SK-N-SH (cell line): ENCODE data around the gene ATP11A. TPM values are rescaled to one million over a fixed set of nuclear protein-coding genes. Genes with fewer than 3 reads are reported as not detected.

Source experiments
- CTCF ChIA-PET: fragments of 300-600, 350-600 bp; formaldehyde crosslinking; extraction: SDS; loops from one replicate; lab custom pipeline; 2021; lab: Yijun Ruan, JAX
- POLR2A ChIA-PET: fragments of 350-600 bp; sonication (Branson Sonifier 250); formaldehyde crosslinking; extraction: SDS; loops from one replicate; lab custom pipeline; 2020; ENCODE audit warnings: antibody characterized with exemption, inconsistent platforms; lab: Yijun Ruan, JAX
- DNase-seq: peaks from one replicate; pipeline ENCODE4 v3.0.0; 2012
- H2AFZ ChIP-seq: fragments of 200-600 bp; sonication (generic); 2 replicates; pipeline ENCODE4 v1.8.1; 2016; ENCODE audit warnings: antibody characterized with exemption, mild to moderate bottlenecking, low read depth
- H3F3A ChIP-seq: fragments of 200-600 bp; sonication (generic); replicated peaks from 2 replicates; pipeline ENCODE3; 2016; ENCODE audit warnings: antibody characterized with exemption, mild to moderate bottlenecking; ENCODE audit not compliant: insufficient read depth
- H3K27ac ChIP-seq, 2 experiments: fragments of 200-500 bp in 1 of 2; fragments of 200-600 bp in 1 of 2; sonication (Bioruptor generic) in 1 of 2; sonication (generic), shearing (Covaris generic) in 1 of 2; 2 replicates each; pipeline versions ENCODE4 v1.5.1 to v1.6.1; 2014 to 2016; ENCODE audit warnings: low read depth in 2 of 2, inconsistent platforms in 1 of 2, low read length in 1 of 2, mild to moderate bottlenecking in 1 of 2, mixed read lengths in 1 of 2
- H3K27me3 ChIP-seq: fragments of 200-600 bp; sonication (generic), shearing (Covaris generic); 2 replicates; pipeline ENCODE4 v1.6.1; 2016; ENCODE audit warnings: mixed run types; ENCODE audit not compliant: insufficient read depth
- H3K36me3 ChIP-seq, 2 experiments: fragments of 200-500 bp in 1 of 2; fragments of 200-600 bp in 1 of 2; sonication (Bioruptor generic) in 1 of 2; sonication (generic) in 1 of 2; replicated peaks in 1 of 2; 2 replicates each; pipeline versions ENCODE3 to v1.5.1; 2014 to 2016; ENCODE audit warnings: low read length in 1 of 2, mild to moderate bottlenecking in 1 of 2; ENCODE audit not compliant: insufficient read depth in 2 of 2, control insufficient read depth in 1 of 2
- H3K4me1 ChIP-seq, 2 experiments: fragments of 200-500 bp in 1 of 2; fragments of 200-600 bp in 1 of 2; sonication (Bioruptor generic) in 1 of 2; sonication (generic), shearing (Covaris generic) in 1 of 2; 2 replicates each; pipeline versions ENCODE4 v1.5.1 to v1.6.1; 2014 to 2016; ENCODE audit warnings: low read depth in 1 of 2, low read length in 1 of 2, mixed run types in 1 of 2; ENCODE audit not compliant: insufficient read depth in 2 of 2, control insufficient read depth in 1 of 2
- H3K4me2 ChIP-seq: fragments of 200-600 bp; sonication (generic), shearing (Covaris generic); 2 replicates; pipeline ENCODE4 v1.6.1; 2017; ENCODE audit warnings: mixed run types
- H3K4me3 ChIP-seq, 2 experiments: fragments of 200-500 bp in 1 of 2; fragments of 200-600 bp in 1 of 2; sonication (Bioruptor generic) in 1 of 2; sonication (generic), shearing (Covaris generic) in 1 of 2; 2 replicates each; pipeline versions ENCODE4 v1.5.1 to v1.8.1; 2014 to 2016; ENCODE audit warnings: low read depth in 2 of 2, inconsistent platforms in 1 of 2, low read length in 1 of 2, mild to moderate bottlenecking in 1 of 2, mixed read lengths in 1 of 2, moderate library complexity in 1 of 2
- H3K79me2 ChIP-seq: fragments of 200-600 bp; sonication (generic); 2 replicates; pipeline ENCODE4 v1.8.1; 2017; ENCODE audit warnings: mild to moderate bottlenecking; ENCODE audit not compliant: insufficient read depth
- H3K9ac ChIP-seq: fragments of 200-600 bp; sonication (generic); 2 replicates; pipeline ENCODE4 v1.6.1; 2017; ENCODE audit warnings: mixed run types
- H3K9me2 ChIP-seq: fragments of 200-600 bp; sonication (generic); 2 replicates; pipeline ENCODE4 v1.6.1; 2017; ENCODE audit warnings: mixed run types
- H3K9me3 ChIP-seq: fragments of 200-600 bp; sonication (generic); 2 replicates; pipeline ENCODE4 v1.6.1; 2017; ENCODE audit warnings: mixed run types, mild to moderate bottlenecking, moderate library complexity
- H4K20me1 ChIP-seq: fragments of 200-600 bp; sonication (generic); 2 replicates; pipeline ENCODE4 v1.6.1; 2017; ENCODE audit warnings: mild to moderate bottlenecking, mixed run types; ENCODE audit not compliant: insufficient read depth
- CHD2 ChIP-seq: fragments of 150-350 bp; IDR thresholded peaks from 2 replicates; pipeline ENCODE4 v1.6.1; 2018; ENCODE audit warnings: low read length; ENCODE audit not compliant: partially characterized antibody
- ELF1 ChIP-seq: IDR thresholded peaks from 2 replicates; pipeline ENCODE4 v1.4.0; 2012
- EZH2phosphoT487 ChIP-seq: fragments of 200-600 bp; sonication (generic); IDR thresholded peaks from 2 replicates; pipeline ENCODE4 v1.6.1; 2017; ENCODE audit warnings: low read depth, mixed run types, mild to moderate bottlenecking, antibody characterized with exemption, moderate library complexity, borderline replicate concordance
- FOSL2 ChIP-seq: IDR thresholded peaks from 2 replicates; pipeline ENCODE4 v1.4.0; 2012; ENCODE audit warnings: low read depth, mild to moderate bottlenecking, moderate library complexity, borderline replicate concordance
- GATA2 ChIP-seq: sonication (generic); formaldehyde crosslinking; IDR thresholded peaks from 2 replicates; pipeline ENCODE4 v1.5.0; 2020; ENCODE audit warnings: mild to moderate bottlenecking, missing genetic modification reagents
- MXI1 ChIP-seq: IDR thresholded peaks from 2 replicates; pipeline ENCODE4 v1.6.1; 2012; ENCODE audit warnings: mild to moderate bottlenecking, low read depth, low read length, improper control_type of control experiment
- RCOR1 ChIP-seq: fragments of 150-350 bp; IDR thresholded peaks from 2 replicates; pipeline ENCODE4 v1.6.1; 2017; ENCODE audit warnings: antibody characterized with exemption, low read length
- TAF1 ChIP-seq: IDR thresholded peaks from 2 replicates; pipeline ENCODE4 v1.6.1; 2012; ENCODE audit warnings: low read depth, mild to moderate bottlenecking, low read length, moderate library complexity, borderline replicate concordance
- TEAD4 ChIP-seq: IDR thresholded peaks from 2 replicates; pipeline ENCODE4 v1.4.0; 2012; ENCODE audit warnings: mild to moderate bottlenecking, borderline replicate concordance; ENCODE audit not compliant: insufficient read depth
- YY1 ChIP-seq: IDR thresholded peaks from 2 replicates; pipeline ENCODE4 v1.4.0; 2012; ENCODE audit warnings: low read depth, mild to moderate bottlenecking
- WGBS: methylation state at CpG from one replicate; pipeline ENCODE4 v1.1.6; 2017; ENCODE audit warnings: low lambda C conversion rate; 5-methylcytosine and 5-hydroxymethylcytosine counted together
- polyA plus RNA-seq, 3 experiments: library from polyadenylated mRNA; depleted of rRNA; stranded (reverse); fragments of >200 nt; gene quantifications; 2 replicates each; pipeline ENCODE4 v1.2.3, GENCODE V29; 2012
- TF ChIP-seq, protein P1 (sequence below): IDR thresholded peaks from 2 replicates; pipeline ENCODE4 v1.4.0; 2012; ENCODE audit warnings: low read depth, borderline replicate concordance
- TF ChIP-seq, protein P2 (sequence below): fragments of 150-350 bp; IDR thresholded peaks from 2 replicates; pipeline ENCODE4 v1.6.1; 2016; ENCODE audit warnings: mild to moderate bottlenecking, low read depth, low read length
- TF ChIP-seq, protein P3 (sequence below): fragments of 150-350 bp; IDR thresholded peaks from 2 replicates; pipeline ENCODE4 v1.6.1; 2017; ENCODE audit warnings: antibody characterized with exemption, low read length, low read depth, borderline replicate concordance
- TF ChIP-seq, protein P4 (sequence below): IDR thresholded peaks from 2 replicates; pipeline ENCODE4; 2012
- TF ChIP-seq, protein P5 (sequence below): IDR thresholded peaks from 2 replicates; pipeline ENCODE4 v1.4.0; 2012; ENCODE audit warnings: low read depth
- TF ChIP-seq, protein P6 (sequence below): fragments of 200-600 bp; sonication (generic); IDR thresholded peaks from 2 replicates; pipeline ENCODE4 v1.6.1; 2017; ENCODE audit warnings: antibody characterized with exemption, mild to moderate bottlenecking, moderate library complexity
- TF ChIP-seq, protein P7 (sequence below): IDR thresholded peaks from 2 replicates; pipeline ENCODE4 v1.4.0; 2012; ENCODE audit warnings: low read depth, borderline replicate concordance

ATP11A gene
- polyA plus RNA-seq, 1 of the 3 experiments (the other 2 are of a cell fraction) = 4.1 TPM

DNA sequence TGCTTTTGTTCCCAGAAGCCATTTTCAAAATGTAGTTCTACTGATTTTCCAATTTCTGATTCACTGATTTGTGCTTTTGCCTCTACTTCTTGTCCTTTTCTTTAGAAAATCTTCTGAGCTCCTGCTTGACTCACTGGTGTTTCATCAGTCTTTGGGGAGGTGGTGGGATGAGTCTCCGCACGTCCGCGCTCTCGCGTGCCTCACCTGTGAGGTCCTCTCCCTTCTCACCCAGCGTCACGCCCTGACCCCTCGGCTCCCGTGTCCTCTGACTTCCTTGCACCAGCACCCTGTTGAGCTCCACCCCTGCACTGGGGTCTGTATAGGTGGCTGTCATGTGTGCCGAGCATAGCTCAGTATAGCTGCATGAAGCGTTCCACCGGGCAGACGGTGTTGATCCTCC is 226.5 kb downstream of the ATP11A start (continued):
- TF ChIP-seq EZH2phosphoT487 = no peak
- no peak for TF ChIP-seq ELF1

DNA sequence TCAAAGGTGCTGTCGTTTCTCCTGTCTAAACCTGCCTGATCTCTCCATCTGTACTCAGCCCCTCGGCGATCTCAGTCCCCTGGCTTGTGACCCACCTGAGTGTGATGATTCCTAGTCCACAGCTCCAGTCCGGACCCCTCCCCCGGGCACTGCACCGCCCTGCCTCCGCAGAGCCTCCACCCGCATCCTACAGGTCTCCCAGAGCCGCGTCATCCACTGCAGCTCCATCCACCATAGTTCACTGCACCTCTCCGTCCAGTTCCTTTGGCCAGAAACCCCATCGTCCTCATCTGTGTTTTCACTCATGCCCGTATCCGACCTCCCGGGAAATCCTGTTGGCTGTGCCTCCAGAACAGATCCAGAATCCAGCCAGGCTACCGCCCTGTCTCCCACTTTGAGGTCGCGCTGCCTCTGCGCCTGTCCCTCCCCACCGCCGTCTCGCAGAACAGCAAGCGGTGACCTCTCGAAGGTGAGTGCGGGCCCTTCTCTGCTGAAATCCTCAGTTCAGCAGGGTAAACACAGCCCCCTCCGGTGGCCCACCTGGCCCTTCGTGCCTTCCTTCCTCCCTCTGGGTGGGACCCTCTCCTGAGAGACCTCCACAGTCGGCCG is 227.3 kb downstream of the ATP11A start:
- H3K4me3 ChIP-seq = no peak overlapping the region
- no peaks in the 10 kb centered on the region for H3K36me3 ChIP-seq
- no peaks in the 10 kb centered on the region for H3K79me2 ChIP-seq
- H3K9ac ChIP-seq = no peak overlapping the region
- DNase-seq = no peak
- H3K4me2 ChIP-seq = no peak overlapping the region
- TF ChIP-seq YY1 (no peak), TEAD4 (no peak), GATA2 (no peak), FOSL2 (no peak), CHD2 (no peak), RCOR1 (no peak), MXI1 (no peak), ELF1 (no peak), TAF1 (no peak)
- TF ChIP-seq, protein P1, sequence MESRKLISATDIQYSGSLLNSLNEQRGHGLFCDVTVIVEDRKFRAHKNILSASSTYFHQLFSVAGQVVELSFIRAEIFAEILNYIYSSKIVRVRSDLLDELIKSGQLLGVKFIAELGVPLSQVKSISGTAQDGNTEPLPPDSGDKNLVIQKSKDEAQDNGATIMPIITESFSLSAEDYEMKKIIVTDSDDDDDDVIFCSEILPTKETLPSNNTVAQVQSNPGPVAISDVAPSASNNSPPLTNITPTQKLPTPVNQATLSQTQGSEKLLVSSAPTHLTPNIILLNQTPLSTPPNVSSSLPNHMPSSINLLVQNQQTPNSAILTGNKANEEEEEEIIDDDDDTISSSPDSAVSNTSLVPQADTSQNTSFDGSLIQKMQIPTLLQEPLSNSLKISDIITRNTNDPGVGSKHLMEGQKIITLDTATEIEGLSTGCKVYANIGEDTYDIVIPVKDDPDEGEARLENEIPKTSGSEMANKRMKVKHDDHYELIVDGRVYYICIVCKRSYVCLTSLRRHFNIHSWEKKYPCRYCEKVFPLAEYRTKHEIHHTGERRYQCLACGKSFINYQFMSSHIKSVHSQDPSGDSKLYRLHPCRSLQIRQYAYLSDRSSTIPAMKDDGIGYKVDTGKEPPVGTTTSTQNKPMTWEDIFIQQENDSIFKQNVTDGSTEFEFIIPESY = no peak
- TF ChIP-seq, protein P2, sequence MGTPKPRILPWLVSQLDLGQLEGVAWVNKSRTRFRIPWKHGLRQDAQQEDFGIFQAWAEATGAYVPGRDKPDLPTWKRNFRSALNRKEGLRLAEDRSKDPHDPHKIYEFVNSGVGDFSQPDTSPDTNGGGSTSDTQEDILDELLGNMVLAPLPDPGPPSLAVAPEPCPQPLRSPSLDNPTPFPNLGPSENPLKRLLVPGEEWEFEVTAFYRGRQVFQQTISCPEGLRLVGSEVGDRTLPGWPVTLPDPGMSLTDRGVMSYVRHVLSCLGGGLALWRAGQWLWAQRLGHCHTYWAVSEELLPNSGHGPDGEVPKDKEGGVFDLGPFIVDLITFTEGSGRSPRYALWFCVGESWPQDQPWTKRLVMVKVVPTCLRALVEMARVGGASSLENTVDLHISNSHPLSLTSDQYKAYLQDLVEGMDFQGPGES = no peak
- TF ChIP-seq, protein P3, sequence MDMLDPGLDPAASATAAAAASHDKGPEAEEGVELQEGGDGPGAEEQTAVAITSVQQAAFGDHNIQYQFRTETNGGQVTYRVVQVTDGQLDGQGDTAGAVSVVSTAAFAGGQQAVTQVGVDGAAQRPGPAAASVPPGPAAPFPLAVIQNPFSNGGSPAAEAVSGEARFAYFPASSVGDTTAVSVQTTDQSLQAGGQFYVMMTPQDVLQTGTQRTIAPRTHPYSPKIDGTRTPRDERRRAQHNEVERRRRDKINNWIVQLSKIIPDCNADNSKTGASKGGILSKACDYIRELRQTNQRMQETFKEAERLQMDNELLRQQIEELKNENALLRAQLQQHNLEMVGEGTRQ = no peak
- TF ChIP-seq, protein P4, sequence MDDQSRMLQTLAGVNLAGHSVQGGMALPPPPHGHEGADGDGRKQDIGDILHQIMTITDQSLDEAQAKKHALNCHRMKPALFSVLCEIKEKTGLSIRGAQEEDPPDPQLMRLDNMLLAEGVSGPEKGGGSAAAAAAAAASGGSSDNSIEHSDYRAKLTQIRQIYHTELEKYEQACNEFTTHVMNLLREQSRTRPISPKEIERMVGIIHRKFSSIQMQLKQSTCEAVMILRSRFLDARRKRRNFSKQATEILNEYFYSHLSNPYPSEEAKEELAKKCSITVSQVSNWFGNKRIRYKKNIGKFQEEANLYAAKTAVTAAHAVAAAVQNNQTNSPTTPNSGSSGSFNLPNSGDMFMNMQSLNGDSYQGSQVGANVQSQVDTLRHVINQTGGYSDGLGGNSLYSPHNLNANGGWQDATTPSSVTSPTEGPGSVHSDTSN = no peak
- TF ChIP-seq, protein P5, sequence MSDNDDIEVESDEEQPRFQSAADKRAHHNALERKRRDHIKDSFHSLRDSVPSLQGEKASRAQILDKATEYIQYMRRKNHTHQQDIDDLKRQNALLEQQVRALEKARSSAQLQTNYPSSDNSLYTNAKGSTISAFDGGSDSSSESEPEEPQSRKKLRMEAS = no peak
- TF ChIP-seq, protein P6, sequence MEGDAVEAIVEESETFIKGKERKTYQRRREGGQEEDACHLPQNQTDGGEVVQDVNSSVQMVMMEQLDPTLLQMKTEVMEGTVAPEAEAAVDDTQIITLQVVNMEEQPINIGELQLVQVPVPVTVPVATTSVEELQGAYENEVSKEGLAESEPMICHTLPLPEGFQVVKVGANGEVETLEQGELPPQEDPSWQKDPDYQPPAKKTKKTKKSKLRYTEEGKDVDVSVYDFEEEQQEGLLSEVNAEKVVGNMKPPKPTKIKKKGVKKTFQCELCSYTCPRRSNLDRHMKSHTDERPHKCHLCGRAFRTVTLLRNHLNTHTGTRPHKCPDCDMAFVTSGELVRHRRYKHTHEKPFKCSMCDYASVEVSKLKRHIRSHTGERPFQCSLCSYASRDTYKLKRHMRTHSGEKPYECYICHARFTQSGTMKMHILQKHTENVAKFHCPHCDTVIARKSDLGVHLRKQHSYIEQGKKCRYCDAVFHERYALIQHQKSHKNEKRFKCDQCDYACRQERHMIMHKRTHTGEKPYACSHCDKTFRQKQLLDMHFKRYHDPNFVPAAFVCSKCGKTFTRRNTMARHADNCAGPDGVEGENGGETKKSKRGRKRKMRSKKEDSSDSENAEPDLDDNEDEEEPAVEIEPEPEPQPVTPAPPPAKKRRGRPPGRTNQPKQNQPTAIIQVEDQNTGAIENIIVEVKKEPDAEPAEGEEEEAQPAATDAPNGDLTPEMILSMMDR = no peak
- TF ChIP-seq, protein P7, sequence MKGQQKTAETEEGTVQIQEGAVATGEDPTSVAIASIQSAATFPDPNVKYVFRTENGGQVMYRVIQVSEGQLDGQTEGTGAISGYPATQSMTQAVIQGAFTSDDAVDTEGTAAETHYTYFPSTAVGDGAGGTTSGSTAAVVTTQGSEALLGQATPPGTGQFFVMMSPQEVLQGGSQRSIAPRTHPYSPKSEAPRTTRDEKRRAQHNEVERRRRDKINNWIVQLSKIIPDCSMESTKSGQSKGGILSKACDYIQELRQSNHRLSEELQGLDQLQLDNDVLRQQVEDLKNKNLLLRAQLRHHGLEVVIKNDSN = no peak
- no peaks in the 10 kb centered on the region for H3F3A ChIP-seq
- H3K4me1 ChIP-seq = peaks cover 0 to 9% of the 10 kb centered on the region in 2 experiments; a peak in 1 of 4 replicates
- H3K9me2 ChIP-seq = no peaks in the 10 kb centered on the region
- ChIA-PET CTCF (interaction anchor here (1.3 kb wide), 1 partner anchor 14 kb away, joined by 3 read pairs; no protein-coding TSS in a partner anchor), POLR2A (no interaction called here)
- no peaks in the 10 kb centered on the region for H3K27me3 ChIP-seq
- H3K27ac ChIP-seq = no peak overlapping the region
- WGBS = 80% methylated on average over 27 of the region's 29 CpGs
- H2AFZ ChIP-seq = no peak overlapping the region
- no peaks in the 10 kb centered on the region for H4K20me1 ChIP-seq
- no peaks in the 10 kb centered on the region for H3K9me3 ChIP-seq
